ENCODE measurements around the gene DHX30.

DNA sequence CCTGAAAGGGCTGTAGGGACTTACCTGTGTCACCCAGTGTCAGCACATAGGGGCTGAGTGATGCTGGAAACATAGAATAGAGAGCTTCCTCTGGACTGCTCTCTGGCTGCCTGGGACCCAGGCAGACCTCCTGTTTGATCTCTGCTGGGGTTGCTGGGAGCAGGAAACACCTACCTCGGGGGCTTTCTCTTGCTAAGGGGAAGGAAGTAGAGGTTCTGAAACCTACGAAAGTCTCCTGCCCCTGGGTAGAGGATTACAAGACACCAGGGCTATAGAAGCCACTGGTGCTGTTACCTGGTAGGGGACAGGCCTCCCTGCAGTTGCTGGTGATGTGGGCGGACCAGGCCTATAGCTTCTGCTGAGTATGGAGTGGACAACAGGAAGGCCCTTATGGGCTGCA is 81.7 kb downstream of the DHX30 start:
- TF ChIP-seq, protein P1, sequence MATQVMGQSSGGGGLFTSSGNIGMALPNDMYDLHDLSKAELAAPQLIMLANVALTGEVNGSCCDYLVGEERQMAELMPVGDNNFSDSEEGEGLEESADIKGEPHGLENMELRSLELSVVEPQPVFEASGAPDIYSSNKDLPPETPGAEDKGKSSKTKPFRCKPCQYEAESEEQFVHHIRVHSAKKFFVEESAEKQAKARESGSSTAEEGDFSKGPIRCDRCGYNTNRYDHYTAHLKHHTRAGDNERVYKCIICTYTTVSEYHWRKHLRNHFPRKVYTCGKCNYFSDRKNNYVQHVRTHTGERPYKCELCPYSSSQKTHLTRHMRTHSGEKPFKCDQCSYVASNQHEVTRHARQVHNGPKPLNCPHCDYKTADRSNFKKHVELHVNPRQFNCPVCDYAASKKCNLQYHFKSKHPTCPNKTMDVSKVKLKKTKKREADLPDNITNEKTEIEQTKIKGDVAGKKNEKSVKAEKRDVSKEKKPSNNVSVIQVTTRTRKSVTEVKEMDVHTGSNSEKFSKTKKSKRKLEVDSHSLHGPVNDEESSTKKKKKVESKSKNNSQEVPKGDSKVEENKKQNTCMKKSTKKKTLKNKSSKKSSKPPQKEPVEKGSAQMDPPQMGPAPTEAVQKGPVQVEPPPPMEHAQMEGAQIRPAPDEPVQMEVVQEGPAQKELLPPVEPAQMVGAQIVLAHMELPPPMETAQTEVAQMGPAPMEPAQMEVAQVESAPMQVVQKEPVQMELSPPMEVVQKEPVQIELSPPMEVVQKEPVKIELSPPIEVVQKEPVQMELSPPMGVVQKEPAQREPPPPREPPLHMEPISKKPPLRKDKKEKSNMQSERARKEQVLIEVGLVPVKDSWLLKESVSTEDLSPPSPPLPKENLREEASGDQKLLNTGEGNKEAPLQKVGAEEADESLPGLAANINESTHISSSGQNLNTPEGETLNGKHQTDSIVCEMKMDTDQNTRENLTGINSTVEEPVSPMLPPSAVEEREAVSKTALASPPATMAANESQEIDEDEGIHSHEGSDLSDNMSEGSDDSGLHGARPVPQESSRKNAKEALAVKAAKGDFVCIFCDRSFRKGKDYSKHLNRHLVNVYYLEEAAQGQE (IDR thresholded peaks at IDR 0.05; ENCODE audit: low read depth, low read length), result no peak
- TF ChIP-seq, protein P2, sequence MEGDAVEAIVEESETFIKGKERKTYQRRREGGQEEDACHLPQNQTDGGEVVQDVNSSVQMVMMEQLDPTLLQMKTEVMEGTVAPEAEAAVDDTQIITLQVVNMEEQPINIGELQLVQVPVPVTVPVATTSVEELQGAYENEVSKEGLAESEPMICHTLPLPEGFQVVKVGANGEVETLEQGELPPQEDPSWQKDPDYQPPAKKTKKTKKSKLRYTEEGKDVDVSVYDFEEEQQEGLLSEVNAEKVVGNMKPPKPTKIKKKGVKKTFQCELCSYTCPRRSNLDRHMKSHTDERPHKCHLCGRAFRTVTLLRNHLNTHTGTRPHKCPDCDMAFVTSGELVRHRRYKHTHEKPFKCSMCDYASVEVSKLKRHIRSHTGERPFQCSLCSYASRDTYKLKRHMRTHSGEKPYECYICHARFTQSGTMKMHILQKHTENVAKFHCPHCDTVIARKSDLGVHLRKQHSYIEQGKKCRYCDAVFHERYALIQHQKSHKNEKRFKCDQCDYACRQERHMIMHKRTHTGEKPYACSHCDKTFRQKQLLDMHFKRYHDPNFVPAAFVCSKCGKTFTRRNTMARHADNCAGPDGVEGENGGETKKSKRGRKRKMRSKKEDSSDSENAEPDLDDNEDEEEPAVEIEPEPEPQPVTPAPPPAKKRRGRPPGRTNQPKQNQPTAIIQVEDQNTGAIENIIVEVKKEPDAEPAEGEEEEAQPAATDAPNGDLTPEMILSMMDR (IDR thresholded peaks at IDR 0.05), result no peak
